Progenitor cell of endocrine pancreas (in vitro differentiated cells): ENCODE results near the gene MAN1A1. TPM values are rescaled to one million over a fixed set of nuclear protein-coding genes. Genes with fewer than 3 reads are reported as not detected.

Source experiments
- DNase-seq: peaks from one replicate; pipeline ENCODE4 v3.0.0; 2021; ENCODE audit warnings: low spot score; ENCODE audit not compliant: unreplicated experiment
- H3K27ac Mint-ChIP-seq: 2 replicates; pipeline ENCODE4 v1.8.0; 2021; ENCODE audit warnings: mild to moderate bottlenecking, moderate library complexity, mixed read lengths
- H3K27me3 Mint-ChIP-seq: 2 replicates; pipeline ENCODE4 v1.8.0; 2021; ENCODE audit warnings: mixed read lengths
- H3K36me3 Mint-ChIP-seq: 2 replicates; pipeline ENCODE4 v1.8.0; 2022; ENCODE audit warnings: mixed read lengths; ENCODE audit not compliant: insufficient read depth
- H3K4me1 Mint-ChIP-seq: 2 replicates; pipeline ENCODE4 v1.8.0; 2021; ENCODE audit warnings: low read depth, mixed read lengths
- H3K4me3 Mint-ChIP-seq: 2 replicates; pipeline ENCODE4 v1.8.0; 2021; ENCODE audit warnings: low read depth, mild to moderate bottlenecking, moderate library complexity, mixed read lengths
- H3K9me3 Mint-ChIP-seq: 2 replicates; pipeline ENCODE4 v1.8.0; 2021; ENCODE audit warnings: low read depth, mixed read lengths
- total RNA-seq: library from RNA; stranded (reverse); gene quantifications from 2 replicates; pipeline ENCODE4 v1.2.1, GENCODE V29; 2021
- TF ChIP-seq, protein P1 (sequence below): fragments of 200-600 bp; sonication (generic); IDR thresholded peaks from one replicate; pipeline ENCODE4 v1.5.0; 2021; ENCODE audit warnings: antibody characterized with exemption, mild to moderate bottlenecking; ENCODE audit not compliant: unreplicated experiment

Gene MAN1A1
- total RNA-seq, 1 donor from 2014 or later, result 27.6 TPM

DNA sequence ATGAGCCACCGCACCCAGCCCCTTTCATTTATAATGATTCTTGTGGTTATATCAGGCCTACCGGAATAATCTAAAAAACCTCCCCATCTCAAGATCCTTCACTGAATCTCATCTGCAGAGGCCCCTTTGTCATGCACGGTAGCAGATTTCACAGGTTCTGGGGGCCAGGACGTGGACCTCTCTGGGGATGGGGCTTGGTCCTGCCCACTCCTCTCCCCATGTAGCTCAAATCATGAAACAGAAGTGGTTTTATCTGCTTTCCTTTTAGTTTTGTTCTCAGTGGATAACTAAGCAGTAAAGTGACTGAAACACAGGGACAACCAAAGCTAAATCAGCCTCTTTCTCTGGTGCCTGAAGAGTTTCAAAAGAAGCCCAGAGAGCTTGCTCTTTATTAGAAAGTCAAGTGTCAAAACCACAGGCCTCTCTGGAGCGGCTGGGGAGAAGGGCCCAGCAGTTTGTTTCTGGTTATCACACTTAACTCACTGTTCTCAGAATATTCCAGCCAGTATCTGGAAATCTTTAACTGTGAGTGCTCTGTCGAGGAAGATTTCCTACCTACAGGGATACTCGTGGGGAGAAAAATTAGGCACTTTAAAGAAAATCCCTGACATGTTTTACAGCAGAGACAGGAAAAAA is 210.5 kb downstream of the MAN1A1 start:
- no peak for DNase-seq
- Mint-ChIP-seq H3K4me1 (peaks cover 2% of the 10 kb centered on the region), H3K36me3 (no peaks in the 10 kb centered on the region), H3K9me3 (no peaks in the 10 kb centered on the region), H3K27me3 (no peaks in the 10 kb centered on the region), H3K27ac (no peak overlapping the region), H3K4me3 (no peak overlapping the region)
- TF ChIP-seq, protein P1, sequence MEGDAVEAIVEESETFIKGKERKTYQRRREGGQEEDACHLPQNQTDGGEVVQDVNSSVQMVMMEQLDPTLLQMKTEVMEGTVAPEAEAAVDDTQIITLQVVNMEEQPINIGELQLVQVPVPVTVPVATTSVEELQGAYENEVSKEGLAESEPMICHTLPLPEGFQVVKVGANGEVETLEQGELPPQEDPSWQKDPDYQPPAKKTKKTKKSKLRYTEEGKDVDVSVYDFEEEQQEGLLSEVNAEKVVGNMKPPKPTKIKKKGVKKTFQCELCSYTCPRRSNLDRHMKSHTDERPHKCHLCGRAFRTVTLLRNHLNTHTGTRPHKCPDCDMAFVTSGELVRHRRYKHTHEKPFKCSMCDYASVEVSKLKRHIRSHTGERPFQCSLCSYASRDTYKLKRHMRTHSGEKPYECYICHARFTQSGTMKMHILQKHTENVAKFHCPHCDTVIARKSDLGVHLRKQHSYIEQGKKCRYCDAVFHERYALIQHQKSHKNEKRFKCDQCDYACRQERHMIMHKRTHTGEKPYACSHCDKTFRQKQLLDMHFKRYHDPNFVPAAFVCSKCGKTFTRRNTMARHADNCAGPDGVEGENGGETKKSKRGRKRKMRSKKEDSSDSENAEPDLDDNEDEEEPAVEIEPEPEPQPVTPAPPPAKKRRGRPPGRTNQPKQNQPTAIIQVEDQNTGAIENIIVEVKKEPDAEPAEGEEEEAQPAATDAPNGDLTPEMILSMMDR, result no peak

DNA sequence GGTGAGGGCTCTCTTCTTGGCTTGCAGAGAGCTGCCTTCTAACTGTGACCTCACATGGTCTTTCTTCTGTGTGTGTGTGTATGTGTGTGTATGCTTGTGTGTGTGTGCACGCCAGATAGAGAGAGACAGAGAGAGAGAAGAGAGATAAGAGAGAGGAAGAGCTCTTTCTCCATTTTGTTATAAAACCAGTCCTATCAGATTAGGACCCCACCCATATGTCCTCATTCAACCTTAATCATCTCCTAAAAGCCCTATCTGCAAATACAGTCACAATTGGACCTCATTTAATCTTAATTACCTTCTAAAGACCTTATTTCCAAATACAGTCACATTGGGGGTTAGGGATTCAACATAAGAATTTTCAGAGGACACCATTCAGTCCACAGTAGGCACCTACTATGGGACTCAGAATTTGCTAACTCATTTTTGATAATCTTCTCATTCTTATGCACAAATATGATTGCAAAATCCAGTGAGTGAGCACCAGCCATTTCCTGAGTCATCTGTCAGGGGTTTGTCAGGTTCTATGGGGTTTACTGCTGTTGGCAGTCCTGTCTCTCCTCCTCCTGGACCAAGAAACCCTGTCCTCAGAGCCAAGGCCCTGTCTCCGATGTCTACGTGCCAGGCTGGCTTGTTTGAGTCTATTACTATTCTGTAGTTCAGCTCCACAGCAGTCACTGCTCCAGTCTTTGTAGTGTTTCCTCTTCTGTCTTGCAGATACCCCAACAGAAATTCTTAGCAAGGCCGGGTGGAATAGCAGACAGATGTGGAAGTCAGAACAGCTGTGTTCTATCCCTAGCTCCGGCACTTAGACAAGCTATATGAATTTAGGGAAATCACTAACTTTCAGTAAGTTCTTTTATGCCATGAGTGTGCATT is 212.1 kb downstream of the MAN1A1 start:
- TF ChIP-seq, protein P1, result no peak
- Mint-ChIP-seq H3K4me1 (peaks cover 2% of the 10 kb centered on the region), H3K4me3 (no peak overlapping the region), H3K27ac (no peak overlapping the region), H3K27me3 (no peaks in the 10 kb centered on the region), H3K9me3 (no peaks in the 10 kb centered on the region), H3K36me3 (no peaks in the 10 kb centered on the region)
- DNase-seq, result no peak

DNA sequence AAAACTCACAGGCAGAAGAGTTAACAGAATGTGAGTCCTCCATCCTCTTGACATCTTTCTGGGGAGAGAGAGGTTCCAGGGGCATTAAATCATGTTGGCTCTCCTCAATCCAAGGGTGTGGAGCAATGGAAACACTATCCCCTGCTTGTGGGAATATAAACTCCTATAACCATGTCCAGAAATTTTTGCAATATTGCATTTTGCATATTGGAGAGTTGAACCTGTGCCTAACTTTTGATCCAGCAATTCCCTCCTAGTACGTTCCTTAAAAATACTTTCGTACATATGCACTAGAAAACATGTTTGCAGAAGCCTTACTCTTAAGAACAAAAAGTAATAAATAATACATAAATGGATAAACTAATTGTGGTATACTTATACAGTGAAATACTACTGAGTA is 214.8 kb downstream of the MAN1A1 start:
- H3K4me1 Mint-ChIP-seq, result peaks cover 2% of the 10 kb centered on the region
- no peak overlapping the region for H3K27ac Mint-ChIP-seq
- no peaks in the 10 kb centered on the region for H3K9me3 Mint-ChIP-seq
- no peaks in the 10 kb centered on the region for H3K27me3 Mint-ChIP-seq
- DNase-seq, result no peak
- no peak overlapping the region for H3K4me3 Mint-ChIP-seq
- TF ChIP-seq, protein P1, result no peak
- no peaks in the 10 kb centered on the region for H3K36me3 Mint-ChIP-seq

DNA sequence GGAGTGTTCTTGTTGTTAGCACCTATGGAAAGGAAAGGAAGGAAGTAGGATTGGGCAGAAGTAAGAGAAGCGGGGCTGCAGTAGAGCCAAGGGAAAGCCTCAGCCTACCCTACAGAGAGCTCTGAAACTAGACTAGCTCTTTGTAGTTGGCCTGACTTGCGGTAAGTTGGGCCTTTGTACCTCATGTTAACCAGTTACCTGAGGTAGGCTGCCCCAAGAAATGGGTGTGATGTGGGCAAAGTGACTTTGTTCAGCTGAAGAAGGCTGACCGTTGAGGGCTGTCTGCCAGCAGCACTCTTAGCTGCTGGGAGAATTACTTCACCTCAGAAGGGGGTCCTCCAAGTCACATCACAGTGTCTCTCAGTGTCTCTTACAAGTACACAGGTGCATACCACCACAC is 216.2 kb downstream of the MAN1A1 start:
- no peak for DNase-seq
- Mint-ChIP-seq H3K27me3 (no peaks in the 10 kb centered on the region), H3K4me1 (peaks cover 5% of the 10 kb centered on the region), H3K27ac (no peak overlapping the region), H3K9me3 (no peaks in the 10 kb centered on the region), H3K4me3 (no peak overlapping the region), H3K36me3 (no peaks in the 10 kb centered on the region)
- TF ChIP-seq, protein P1, result no peak

- H3K36me3 Mint-ChIP-seq, result no peaks in the 10 kb centered on the region
- peaks cover 5% of the 10 kb centered on the region for H3K4me1 Mint-ChIP-seq
- H3K4me3 Mint-ChIP-seq, result no peak overlapping the region
- H3K9me3 Mint-ChIP-seq, result no peaks in the 10 kb centered on the region
- H3K27ac Mint-ChIP-seq, result no peak overlapping the region
- TF ChIP-seq, protein P1, result no peak
- no peak for DNase-seq
- H3K27me3 Mint-ChIP-seq, result no peaks in the 10 kb centered on the region
Observed at GRCh38 chr6:119132261-119132981, 217.1 kb downstream of the MAN1A1 start.
